Effector memory CD8-positive, alpha-beta T cell (primary cell): ENCODE measurements around the gene BMERB1.
"Not testable (repeated sequence)": the region's sequence is repeated elsewhere in the genome, so short reads cannot be mapped to it uniquely, and the experiment has no call there.

ENCODE experiments used
- ATAC-seq: fragments of 150-1000 bp; cut with Tn5 transposase; replicated peaks from 2 replicates; pipeline ENCODE4 v1.10.0; 2021; ENCODE audit warnings: mild to moderate bottlenecking, moderate library complexity
- DNase-seq, 3 experiments: peaks; one replicate each; pipeline ENCODE4 v3.0.0; 2021
- H3K27ac Mint-ChIP-seq, 2 donors: one replicate each; pipeline ENCODE4 v1.8.0; 2022; ENCODE audit warnings: mild to moderate bottlenecking in 2 of 2, mixed read lengths in 2 of 2, moderate library complexity in 2 of 2
- H3K27me3 Mint-ChIP-seq, 2 donors: one replicate each; pipeline ENCODE4 v1.8.0; 2022; ENCODE audit warnings: mixed read lengths in 2 of 2
- H3K36me3 Mint-ChIP-seq: one replicate; pipeline ENCODE4 v1.8.0; 2022; ENCODE audit warnings: mild to moderate bottlenecking, moderate library complexity, mixed read lengths; ENCODE audit not compliant: insufficient read depth
- H3K4me1 Mint-ChIP-seq, 2 donors: one replicate each; pipeline ENCODE4 v1.8.0; 2022; ENCODE audit warnings: low read depth in 2 of 2, mixed read lengths in 2 of 2
- H3K4me3 Mint-ChIP-seq, 2 donors: one replicate each; pipeline ENCODE4 v1.8.0; 2022; ENCODE audit warnings: mild to moderate bottlenecking in 2 of 2, mixed read lengths in 2 of 2, moderate library complexity in 2 of 2
- H3K9me3 Mint-ChIP-seq, 2 donors: one replicate each; pipeline ENCODE4 v1.8.0; 2022; ENCODE audit warnings: mixed read lengths in 2 of 2

Gene BMERB1

GRCh38 chr16:15435216-15435864 is 952 bp downstream of the BMERB1 start:
- peak overlapping the region in 1 of 2 donors; percentile 83 for H3K27ac Mint-ChIP-seq
- DNase-seq (no peak), ATAC-seq (no peak)

DNA sequence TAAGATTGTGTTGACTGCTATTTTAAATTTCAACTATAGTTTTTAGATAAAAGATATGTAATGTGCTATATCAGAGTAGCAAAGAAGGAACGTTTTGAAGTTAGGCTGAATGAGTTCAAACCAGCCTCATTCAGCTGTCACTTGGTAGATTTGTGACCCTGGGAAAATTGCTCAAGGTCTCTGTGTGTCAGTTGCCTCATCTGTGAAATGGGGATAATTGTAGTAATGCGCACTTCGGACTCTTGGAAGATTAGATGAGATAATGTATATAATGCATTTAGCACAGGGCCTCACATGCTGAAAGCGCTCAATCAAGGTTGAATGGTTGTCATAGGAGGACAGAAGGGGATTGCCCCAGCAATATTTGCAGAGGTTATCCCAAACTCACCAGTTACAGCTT is 4.7 kb downstream of the BMERB1 start:
- Mint-ChIP-seq H3K4me3 (no peak overlapping the region), H3K27ac (peak overlapping the region in 1 of 2 donors; percentile 78), H3K36me3 (no peaks in the 10 kb centered on the region), H3K4me1 (peaks cover 11 to 13% of the 10 kb centered on the region in 2 donors), H3K9me3 (no peaks in the 10 kb centered on the region), H3K27me3 (peaks cover 12 to 22% of the 10 kb centered on the region in 2 donors)
- ATAC-seq (no peak), DNase-seq (no peak)

More at GRCh38 chr16:15435216-15435864, 952 bp downstream of the BMERB1 start:
- H3K27me3 Mint-ChIP-seq = peaks cover 17 to 30% of the 10 kb centered on the region in 2 donors
- H3K4me1 Mint-ChIP-seq = peaks cover 15 to 16% of the 10 kb centered on the region in 2 donors
- H3K9me3 Mint-ChIP-seq = no peaks in the 10 kb centered on the region
- H3K4me3 Mint-ChIP-seq = peak overlapping the region; percentile 72 to 82
- no peaks in the 10 kb centered on the region for H3K36me3 Mint-ChIP-seq

DNA sequence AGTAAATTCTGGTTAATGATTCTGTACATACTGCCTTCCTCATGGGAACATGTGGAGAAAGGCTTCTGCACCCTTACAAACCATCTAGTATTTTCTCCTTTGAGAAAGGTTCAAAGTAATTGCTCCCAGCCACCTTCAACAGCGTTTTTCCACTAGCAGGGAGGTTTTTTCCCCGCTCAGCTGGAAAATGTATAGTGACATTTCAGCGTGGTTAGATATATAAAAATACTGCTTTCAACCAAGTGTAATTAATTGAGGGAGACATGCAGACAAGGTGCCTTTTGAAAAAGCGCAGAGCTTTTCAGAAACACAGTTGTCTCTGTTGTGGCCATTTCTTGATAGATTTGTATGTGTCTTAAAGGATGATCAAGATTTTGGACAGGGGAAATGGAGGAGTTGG is 5.1 kb downstream of the BMERB1 start:
- no peak for ATAC-seq
- DNase-seq = no peak
- no peak overlapping the region for H3K4me3 Mint-ChIP-seq
- peaks cover 10 to 11% of the 10 kb centered on the region in 2 donors for H3K4me1 Mint-ChIP-seq
- H3K9me3 Mint-ChIP-seq = no peaks in the 10 kb centered on the region
- H3K27ac Mint-ChIP-seq = no peak overlapping the region
- no peaks in the 10 kb centered on the region for H3K36me3 Mint-ChIP-seq
- peaks cover 11 to 18% of the 10 kb centered on the region in 2 donors for H3K27me3 Mint-ChIP-seq

DNA sequence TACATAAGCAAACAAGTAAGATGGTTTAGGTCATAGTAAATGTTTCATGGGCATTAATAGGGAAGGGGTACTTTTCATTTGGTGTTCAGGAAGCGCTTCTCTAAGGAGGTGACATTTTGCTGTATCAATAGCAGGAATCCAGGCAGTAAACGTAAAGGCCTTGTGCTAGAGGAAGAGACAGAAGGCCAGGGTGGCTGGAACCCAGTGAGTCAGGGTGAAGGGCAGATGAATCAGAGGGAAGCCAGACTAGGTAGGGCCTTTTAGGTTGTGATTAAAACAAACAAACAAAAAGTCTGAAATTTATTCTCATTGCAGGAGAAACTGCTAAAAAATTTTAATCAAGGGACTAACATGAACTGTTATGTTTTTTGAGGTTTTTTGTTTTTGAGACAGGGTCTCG is 6.5 kb downstream of the BMERB1 start:
- no peak for ATAC-seq
- Mint-ChIP-seq H3K9me3 (no peaks in the 10 kb centered on the region), H3K27ac (no peak overlapping the region), H3K4me1 (peaks cover 2% of the 10 kb centered on the region in 2 donors), H3K36me3 (peaks cover under 1% of the 10 kb centered on the region), H3K27me3 (peaks cover 3 to 4% of the 10 kb centered on the region in 2 donors), H3K4me3 (no peak overlapping the region)
- DNase-seq = no peak

- not testable (repeated sequence) for H3K4me3 Mint-ChIP-seq, H3K27me3 Mint-ChIP-seq, H3K4me1 Mint-ChIP-seq, H3K9me3 Mint-ChIP-seq, DNase-seq, H3K27ac Mint-ChIP-seq, ATAC-seq, H3K36me3 Mint-ChIP-seq
These were observed 7.8 kb downstream of the BMERB1 start for GRCh38 chr16:15442140-15442539.

- H3K9me3 Mint-ChIP-seq = no peaks in the 10 kb centered on the region
- peaks cover 3% of the 10 kb centered on the region for H3K36me3 Mint-ChIP-seq
- no peak overlapping the region for H3K27ac Mint-ChIP-seq
- H3K4me3 Mint-ChIP-seq = no peak overlapping the region
- DNase-seq (no peak), ATAC-seq (no peak)
- no peaks in the 10 kb centered on the region for H3K27me3 Mint-ChIP-seq
- H3K4me1 Mint-ChIP-seq = peaks cover 0 to 4% of the 10 kb centered on the region in 2 donors
These were observed 9.4 kb downstream of the BMERB1 start for GRCh38 chr16:15443753-15444152.

DNA sequence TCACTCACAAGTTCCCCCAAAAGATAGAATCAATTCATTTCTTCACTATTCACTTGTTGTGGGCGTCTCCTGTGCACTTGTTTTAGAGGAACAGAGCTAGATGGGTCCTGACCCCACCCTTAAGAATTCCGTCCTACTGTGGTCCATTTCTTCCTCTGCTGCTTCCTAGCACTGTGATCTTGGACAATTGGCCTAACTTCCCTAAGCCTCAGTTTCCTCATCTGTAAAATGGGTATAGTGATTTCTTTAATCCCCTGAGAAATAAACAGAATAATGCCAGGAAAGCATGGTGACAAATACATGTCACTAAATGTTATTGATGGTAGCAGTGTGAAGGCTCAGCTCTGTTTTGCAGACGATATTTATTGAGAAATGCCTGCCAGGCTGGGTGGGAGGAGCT is 9.9 kb downstream of the BMERB1 start:
- Mint-ChIP-seq H3K4me1 (peaks cover 0 to 4% of the 10 kb centered on the region in 2 donors), H3K36me3 (peaks cover 3% of the 10 kb centered on the region), H3K4me3 (no peak overlapping the region), H3K9me3 (no peaks in the 10 kb centered on the region), H3K27ac (no peak overlapping the region), H3K27me3 (no peaks in the 10 kb centered on the region)
- ATAC-seq = no peak
- DNase-seq = no peak

GRCh38 chr16:15445450-15445849 is 11.1 kb downstream of the BMERB1 start:
- no peak overlapping the region for H3K27ac Mint-ChIP-seq
- DNase-seq (no peak), ATAC-seq (no peak)
- no peak overlapping the region for H3K4me3 Mint-ChIP-seq
- peaks cover 3% of the 10 kb centered on the region for H3K36me3 Mint-ChIP-seq
- peaks cover 0 to 4% of the 10 kb centered on the region in 2 donors for H3K4me1 Mint-ChIP-seq
- no peaks in the 10 kb centered on the region for H3K9me3 Mint-ChIP-seq
- no peaks in the 10 kb centered on the region for H3K27me3 Mint-ChIP-seq

- H3K27ac Mint-ChIP-seq = no peak overlapping the region
- H3K27me3 Mint-ChIP-seq = no peaks in the 10 kb centered on the region
- H3K36me3 Mint-ChIP-seq = peaks cover 3% of the 10 kb centered on the region
- ATAC-seq = no peak
- H3K9me3 Mint-ChIP-seq = no peaks in the 10 kb centered on the region
- H3K4me3 Mint-ChIP-seq = no peak overlapping the region
- DNase-seq = no peak
- peaks cover 0 to 4% of the 10 kb centered on the region in 2 donors for H3K4me1 Mint-ChIP-seq
These were observed 12.5 kb downstream of the BMERB1 start for GRCh38 chr16:15446901-15447300.

- no peaks in the 10 kb centered on the region for H3K9me3 Mint-ChIP-seq
- no peak overlapping the region for H3K4me3 Mint-ChIP-seq
- no peak overlapping the region for H3K27ac Mint-ChIP-seq
- peaks cover 0 to 8% of the 10 kb centered on the region in 2 donors for H3K4me1 Mint-ChIP-seq
- H3K36me3 Mint-ChIP-seq = peaks cover 3% of the 10 kb centered on the region
- ATAC-seq = no peak
- H3K27me3 Mint-ChIP-seq = no peaks in the 10 kb centered on the region
- no peak for DNase-seq
These were observed 16.2 kb downstream of the BMERB1 start for GRCh38 chr16:15450624-15451023.

DNA sequence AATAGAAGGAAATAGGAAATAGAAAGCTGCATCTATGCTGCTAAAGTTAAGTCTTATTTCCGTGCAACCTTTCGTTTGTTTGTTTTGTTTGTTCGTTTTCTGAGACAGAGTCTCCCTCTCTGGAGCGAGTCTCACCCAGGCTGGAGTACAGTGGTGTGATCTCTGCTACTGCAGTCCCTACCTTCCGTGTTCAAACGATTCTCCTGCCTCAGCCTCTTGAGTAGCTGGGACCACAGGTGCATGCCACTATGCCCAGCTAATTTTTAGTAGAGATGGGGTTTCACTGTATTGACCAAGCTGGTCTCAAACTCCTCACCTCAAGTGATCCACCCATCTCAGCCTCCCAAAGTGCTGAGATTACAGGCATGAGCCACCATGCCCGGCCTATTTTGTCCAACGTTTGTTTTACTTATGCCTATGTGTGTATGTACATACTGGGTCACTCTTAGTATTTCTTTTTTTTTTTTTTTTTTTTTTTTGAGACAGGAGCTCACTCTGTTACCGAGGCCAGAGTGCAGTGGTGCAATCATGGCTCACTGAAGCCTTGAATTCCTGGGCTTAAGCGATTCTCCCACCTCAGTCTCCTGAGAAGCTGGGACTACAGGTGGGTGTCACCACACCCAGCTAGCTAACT is 16.8 kb downstream of the BMERB1 start:
- Mint-ChIP-seq H3K4me3 (no peak overlapping the region), H3K4me1 (peaks cover 0 to 8% of the 10 kb centered on the region in 2 donors), H3K27ac (no peak overlapping the region), H3K9me3 (no peaks in the 10 kb centered on the region), H3K27me3 (no peaks in the 10 kb centered on the region), H3K36me3 (no peaks in the 10 kb centered on the region)
- DNase-seq (no peak), ATAC-seq (no peak)

DNA sequence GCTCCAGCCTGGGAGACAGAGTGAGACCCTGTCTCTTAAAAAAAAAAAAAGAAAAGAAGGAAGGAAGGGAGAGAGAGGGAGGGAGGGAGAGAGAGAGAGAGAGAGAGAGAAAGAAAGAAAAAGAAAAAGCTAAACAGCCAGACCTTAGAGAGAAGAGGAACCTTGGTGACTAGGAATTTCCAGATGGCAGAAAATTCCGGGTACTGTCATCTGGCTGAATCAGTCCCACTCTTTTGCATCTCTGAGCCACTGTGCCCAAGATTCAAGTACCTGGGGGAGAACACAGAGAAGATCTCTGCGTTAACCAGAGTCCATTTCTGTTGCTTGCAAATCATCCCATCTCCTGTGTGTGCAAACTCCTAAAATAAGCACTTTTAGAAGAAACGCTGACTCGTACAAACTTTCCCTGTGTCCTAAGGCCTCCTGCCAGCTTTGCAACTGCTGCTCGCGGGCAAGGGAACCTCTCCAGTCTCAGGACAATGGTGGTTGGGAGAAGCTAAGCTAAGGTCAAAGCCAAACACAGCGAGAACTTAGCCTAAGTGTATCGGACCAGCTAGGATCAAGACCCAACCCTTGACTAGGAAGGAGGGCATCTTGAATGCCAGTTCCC is 18.0 kb downstream of the BMERB1 start:
- no peak overlapping the region for H3K27ac Mint-ChIP-seq
- no peaks in the 10 kb centered on the region for H3K27me3 Mint-ChIP-seq
- H3K36me3 Mint-ChIP-seq = no peaks in the 10 kb centered on the region
- no peak overlapping the region for H3K4me3 Mint-ChIP-seq
- ATAC-seq (no peak), DNase-seq (no peak)
- H3K9me3 Mint-ChIP-seq = no peaks in the 10 kb centered on the region
- H3K4me1 Mint-ChIP-seq = peaks cover 0 to 7% of the 10 kb centered on the region in 2 donors

DNA sequence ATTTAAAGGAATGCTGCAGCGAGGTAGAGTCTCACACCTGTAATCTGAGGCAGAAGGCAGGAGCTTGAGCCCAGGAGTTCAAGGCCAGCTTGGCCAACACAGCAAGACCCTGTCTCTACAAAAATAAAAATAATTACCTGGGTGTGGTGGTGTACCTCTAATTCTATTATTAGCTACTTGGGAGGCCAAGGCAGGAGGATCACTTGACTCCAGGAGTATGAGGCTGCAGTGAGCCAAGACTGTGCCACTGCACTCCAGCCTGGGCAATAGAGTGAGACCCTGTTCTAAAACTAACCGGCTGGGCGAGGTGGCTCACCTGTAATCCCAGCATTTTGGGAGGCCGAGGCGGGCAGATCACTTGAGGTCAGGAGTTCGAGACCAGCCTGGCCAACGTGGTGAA is 18.9 kb downstream of the BMERB1 start:
- H3K27me3 Mint-ChIP-seq, DNase-seq, H3K27ac Mint-ChIP-seq, ATAC-seq, H3K4me1 Mint-ChIP-seq, H3K9me3 Mint-ChIP-seq, H3K4me3 Mint-ChIP-seq, H3K36me3 Mint-ChIP-seq: not testable (repeated sequence)

GRCh38 chr16:15454933-15455332 is 20.5 kb downstream of the BMERB1 start:
- not testable (repeated sequence) for DNase-seq, H3K4me1 Mint-ChIP-seq, H3K36me3 Mint-ChIP-seq, H3K27ac Mint-ChIP-seq, ATAC-seq, H3K4me3 Mint-ChIP-seq, H3K9me3 Mint-ChIP-seq, H3K27me3 Mint-ChIP-seq
